ENCODE results near the gene LUC7L2.
"Not testable (repeated sequence)": the region's sequence is repeated elsewhere in the genome, so short reads cannot be mapped to it uniquely, and the experiment has no call there.

LUC7L2 gene

GRCh38 chr7:139452958-139453672, 93.4 kb downstream of the LUC7L2 start:
- no peak for DNase-seq

GRCh38 chr7:139453673-139454321, 94.1 kb downstream of the LUC7L2 start:
- DNase-seq, result no peak

GRCh38 chr7:139455789-139456188, 96.1 kb downstream of the LUC7L2 start:
- no peak for DNase-seq

GRCh38 chr7:139456511-139456910, 96.8 kb downstream of the LUC7L2 start:
- no peak for DNase-seq

GRCh38 chr7:139457153-139457946, 97.7 kb downstream of the LUC7L2 start:
- no peak for DNase-seq

GRCh38 chr7:139463421-139463820, 103.7 kb downstream of the LUC7L2 start:
- DNase-seq, result not testable (repeated sequence)

- not testable (repeated sequence) for DNase-seq
Observed at GRCh38 chr7:139464511-139464910, 104.8 kb downstream of the LUC7L2 start.

GRCh38 chr7:139465072-139465471, 105.4 kb downstream of the LUC7L2 start:
- DNase-seq, result not testable (repeated sequence)

GRCh38 chr7:139467729-139468128, 108.0 kb downstream of the LUC7L2 start:
- not testable (repeated sequence) for DNase-seq

GRCh38 chr7:139468281-139468680, 108.6 kb downstream of the LUC7L2 start:
- not testable (repeated sequence) for DNase-seq

- no peak for DNase-seq
Observed at GRCh38 chr7:139471740-139472353, 112.2 kb downstream of the LUC7L2 start.

Data from activated CD4-positive, alpha-beta T cell treated with anti-CD3 and anti-CD28 coated beads for 48 hours (primary cell).